KG1 (cell line): ENCODE data around the gene AGK.
"Not testable (repeated sequence)": the region's sequence is repeated elsewhere in the genome, so short reads cannot be mapped to it uniquely, and the experiment has no call there.

Experiments used
- DNase-seq: peaks from one replicate; lab custom pipeline; 2025; lab: John Stamatoyannopoulos, UW

Gene AGK

GRCh38 chr7:141647701-141648100 lies 96.5 kb downstream of the AGK start:
- DNase-seq = not testable (repeated sequence)

- no peak for DNase-seq
These were observed 97.3 kb downstream of the AGK start for GRCh38 chr7:141648276-141649114.

- no peak for DNase-seq
These were observed 98.1 kb downstream of the AGK start for GRCh38 chr7:141649137-141649864.

- DNase-seq = no peak
These were observed 98.8 kb downstream of the AGK start for GRCh38 chr7:141649865-141650634.

- no peak for DNase-seq
These were observed 100.2 kb downstream of the AGK start for GRCh38 chr7:141651417-141651816.

- no peak for DNase-seq
These were observed 101.5 kb downstream of the AGK start for GRCh38 chr7:141652691-141653090.

- DNase-seq = no peak
These were observed 103.3 kb downstream of the AGK start for GRCh38 chr7:141654551-141654950.

GRCh38 chr7:141659501-141659900 lies 108.3 kb downstream of the AGK start:
- no peak for DNase-seq

- DNase-seq = no peak
These were observed 109.0 kb downstream of the AGK start for GRCh38 chr7:141660259-141660658.

GRCh38 chr7:141663081-141663849 lies 112.1 kb downstream of the AGK start:
- DNase-seq = no peak

GRCh38 chr7:141664450-141664849 lies 113.2 kb downstream of the AGK start:
- DNase-seq = no peak

- DNase-seq = no peak
These were observed 114.2 kb downstream of the AGK start for GRCh38 chr7:141665208-141666035.

GRCh38 chr7:141666071-141666470 lies 114.9 kb downstream of the AGK start:
- DNase-seq = no peak

- DNase-seq = no peak
These were observed 117.6 kb downstream of the AGK start for GRCh38 chr7:141668853-141669252.

- no peak for DNase-seq
These were observed 120.7 kb downstream of the AGK start for GRCh38 chr7:141671705-141672496.

- DNase-seq = no peak
These were observed 122.1 kb downstream of the AGK start for GRCh38 chr7:141673346-141673745.

- DNase-seq = no peak
These were observed 123.0 kb downstream of the AGK start for GRCh38 chr7:141674171-141674671.

- DNase-seq = no peak
These were observed 123.5 kb downstream of the AGK start for GRCh38 chr7:141674702-141675101.

- DNase-seq = no peak
These were observed 124.4 kb downstream of the AGK start for GRCh38 chr7:141675436-141676215.
